Loucy (cell line): ENCODE results near the gene SPPL3.

ENCODE experiments used
- H2AFZ ChIP-seq: fragments of 200-600 bp; sonication (generic); 2 replicates; pipeline ENCODE4 v1.6.0; 2016; ENCODE audit warnings: antibody characterized with exemption, mild to moderate bottlenecking, low read length, moderate library complexity
- H3F3A ChIP-seq: fragments of 200-600 bp; 2 replicates; pipeline ENCODE4 v1.6.0; 2016; ENCODE audit warnings: antibody characterized with exemption, low read depth, mild to moderate bottlenecking
- H3K27me3 ChIP-seq: fragments of 200-600 bp; sonication (generic); 2 replicates; pipeline ENCODE4 v1.6.1; 2014; ENCODE audit warnings: low read length, mild to moderate bottlenecking; ENCODE audit not compliant: insufficient read depth, poor library complexity, severe bottlenecking
- H3K36me3 ChIP-seq: fragments of 200-600 bp; sonication (generic); 2 replicates; pipeline ENCODE4 v1.6.1; 2016; ENCODE audit warnings: low read length; ENCODE audit not compliant: insufficient read depth
- H3K4me1 ChIP-seq: fragments of 200-600 bp; sonication (generic); 2 replicates; pipeline ENCODE4 v1.5.1; 2014; ENCODE audit warnings: low read length, mild to moderate bottlenecking; ENCODE audit not compliant: insufficient read depth, poor library complexity, severe bottlenecking
- H3K4me2 ChIP-seq: fragments of 200-600 bp; sonication (generic); 2 replicates; pipeline ENCODE4 v1.6.0; 2014; ENCODE audit warnings: antibody characterized with exemption, low read length, low read depth, mild to moderate bottlenecking; ENCODE audit not compliant: poor library complexity, severe bottlenecking
- H3K4me3 ChIP-seq: fragments of 200-600 bp; sonication (generic); 2 replicates; pipeline ENCODE4 v1.5.1; 2014; ENCODE audit warnings: low read length, mild to moderate bottlenecking, mixed read lengths; ENCODE audit not compliant: poor library complexity, severe bottlenecking
- H3K79me2 ChIP-seq: fragments of 200-600 bp; sonication (generic); 2 replicates; pipeline ENCODE4 v1.6.1; 2014; ENCODE audit warnings: low read length; ENCODE audit not compliant: insufficient read depth
- H3K9ac ChIP-seq: fragments of 200-600 bp; sonication (generic); 2 replicates; pipeline ENCODE4 v1.6.0; 2014; ENCODE audit warnings: mild to moderate bottlenecking, low read depth, low read length, moderate library complexity; ENCODE audit not compliant: poor library complexity, severe bottlenecking
- H3K9me2 ChIP-seq: fragments of 200-600 bp; sonication (generic); replicated peaks from 2 replicates; pipeline ENCODE4 v1.6.1; 2016; ENCODE audit warnings: low read depth, low read length, mixed read lengths
- H3K9me3 ChIP-seq: fragments of 200-600 bp; sonication (generic); 2 replicates; pipeline ENCODE4 v1.6.1; 2014; ENCODE audit warnings: mild to moderate bottlenecking, antibody characterized with exemption, low read length, low read depth; ENCODE audit not compliant: insufficient read depth
- H4K20me1 ChIP-seq: fragments of 200-600 bp; sonication (generic); 2 replicates; pipeline ENCODE4 v1.6.0; 2014; ENCODE audit warnings: antibody characterized with exemption, low read length, mild to moderate bottlenecking; ENCODE audit not compliant: insufficient read depth, poor library complexity, severe bottlenecking
- EZH2phosphoT487 ChIP-seq: fragments of 200-600 bp; IDR thresholded peaks from 2 replicates; pipeline ENCODE4 v1.6.1; 2018; ENCODE audit warnings: antibody characterized with exemption, mild to moderate bottlenecking, moderate library complexity, borderline replicate concordance
- TF ChIP-seq, protein P1 (sequence below): fragments of 200-600 bp; sonication (generic); conservative IDR thresholded peaks from 2 replicates; pipeline ENCODE4 v1.5.1; 2014; ENCODE audit warnings: mild to moderate bottlenecking, antibody characterized with exemption, low read length

The SPPL3 gene

DNA sequence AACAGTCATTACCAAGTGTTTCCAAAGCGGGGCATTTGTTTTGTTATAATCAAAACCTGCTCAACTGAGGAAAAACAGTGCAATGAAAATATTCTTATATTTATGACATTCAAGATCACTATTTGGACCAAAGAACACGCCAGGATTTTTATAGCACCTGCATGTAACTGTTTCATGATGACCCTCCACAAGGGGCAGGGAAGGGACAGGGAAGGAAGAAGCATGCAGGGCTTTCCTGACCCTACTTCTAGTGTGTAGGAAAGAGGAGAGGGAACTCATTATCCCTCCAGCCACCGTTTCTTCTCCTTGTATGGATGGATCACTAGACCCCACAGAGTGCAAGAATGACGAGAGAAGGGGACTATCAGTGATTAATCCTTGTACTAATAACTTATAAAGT lies 49.4 kb downstream of the SPPL3 start:
- Histone ChIP-seq H3K4me1 (peaks cover 35% of the 10 kb centered on the region), H4K20me1 (peaks cover 31% of the 10 kb centered on the region)
- TF ChIP-seq, protein P1, sequence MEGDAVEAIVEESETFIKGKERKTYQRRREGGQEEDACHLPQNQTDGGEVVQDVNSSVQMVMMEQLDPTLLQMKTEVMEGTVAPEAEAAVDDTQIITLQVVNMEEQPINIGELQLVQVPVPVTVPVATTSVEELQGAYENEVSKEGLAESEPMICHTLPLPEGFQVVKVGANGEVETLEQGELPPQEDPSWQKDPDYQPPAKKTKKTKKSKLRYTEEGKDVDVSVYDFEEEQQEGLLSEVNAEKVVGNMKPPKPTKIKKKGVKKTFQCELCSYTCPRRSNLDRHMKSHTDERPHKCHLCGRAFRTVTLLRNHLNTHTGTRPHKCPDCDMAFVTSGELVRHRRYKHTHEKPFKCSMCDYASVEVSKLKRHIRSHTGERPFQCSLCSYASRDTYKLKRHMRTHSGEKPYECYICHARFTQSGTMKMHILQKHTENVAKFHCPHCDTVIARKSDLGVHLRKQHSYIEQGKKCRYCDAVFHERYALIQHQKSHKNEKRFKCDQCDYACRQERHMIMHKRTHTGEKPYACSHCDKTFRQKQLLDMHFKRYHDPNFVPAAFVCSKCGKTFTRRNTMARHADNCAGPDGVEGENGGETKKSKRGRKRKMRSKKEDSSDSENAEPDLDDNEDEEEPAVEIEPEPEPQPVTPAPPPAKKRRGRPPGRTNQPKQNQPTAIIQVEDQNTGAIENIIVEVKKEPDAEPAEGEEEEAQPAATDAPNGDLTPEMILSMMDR = no peak

DNA sequence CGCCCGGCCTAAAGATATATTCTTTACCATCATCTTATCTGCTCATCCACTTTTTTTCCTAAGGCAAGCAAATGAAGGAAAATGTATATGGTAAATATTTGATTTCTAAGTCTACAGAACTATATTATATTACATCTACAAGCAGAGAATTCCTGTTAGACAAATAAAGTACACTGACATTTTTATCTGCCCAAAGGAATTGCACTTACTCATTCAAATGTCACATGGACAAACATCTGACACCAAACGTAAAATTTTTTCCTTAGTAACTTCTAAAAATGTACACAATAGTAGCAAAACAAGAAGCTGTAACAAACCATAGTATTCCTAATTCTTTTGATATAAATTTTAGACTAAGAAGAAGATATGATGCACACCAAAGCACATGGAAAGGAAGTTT lies 51.0 kb downstream of the SPPL3 start:
- TF ChIP-seq, protein P1 = no peak
- TF ChIP-seq EZH2phosphoT487 = no peak
- Histone ChIP-seq H3K9me2 (no peaks in the 10 kb centered on the region), H3K36me3 (no peaks in the 10 kb centered on the region), H3K9me3 (no peaks in the 10 kb centered on the region), H3K79me2 (peaks cover 90% of the 10 kb centered on the region), H3K4me3 (no peak overlapping the region), H3F3A (no peaks in the 10 kb centered on the region), H3K9ac (no peak overlapping the region), H3K4me2 (no peak overlapping the region), H4K20me1 (peaks cover 39% of the 10 kb centered on the region), H2AFZ (no peak overlapping the region), H3K27me3 (no peaks in the 10 kb centered on the region), H3K4me1 (peaks cover 36% of the 10 kb centered on the region)

More for the DNA sequence above, 49.4 kb downstream of the SPPL3 start:
- no peaks in the 10 kb centered on the region for H3K9me2 ChIP-seq
- no peak overlapping the region for H2AFZ ChIP-seq
- H3K9ac ChIP-seq = no peak overlapping the region
- H3K4me3 ChIP-seq = no peak overlapping the region
- no peaks in the 10 kb centered on the region for H3F3A ChIP-seq
- H3K36me3 ChIP-seq = no peaks in the 10 kb centered on the region
- no peak overlapping the region for H3K4me2 ChIP-seq
- H3K79me2 ChIP-seq = peaks cover 90% of the 10 kb centered on the region
- no peaks in the 10 kb centered on the region for H3K27me3 ChIP-seq
- no peaks in the 10 kb centered on the region; the same call in 1 of the 2 replicates for H3K9me3 ChIP-seq

DNA sequence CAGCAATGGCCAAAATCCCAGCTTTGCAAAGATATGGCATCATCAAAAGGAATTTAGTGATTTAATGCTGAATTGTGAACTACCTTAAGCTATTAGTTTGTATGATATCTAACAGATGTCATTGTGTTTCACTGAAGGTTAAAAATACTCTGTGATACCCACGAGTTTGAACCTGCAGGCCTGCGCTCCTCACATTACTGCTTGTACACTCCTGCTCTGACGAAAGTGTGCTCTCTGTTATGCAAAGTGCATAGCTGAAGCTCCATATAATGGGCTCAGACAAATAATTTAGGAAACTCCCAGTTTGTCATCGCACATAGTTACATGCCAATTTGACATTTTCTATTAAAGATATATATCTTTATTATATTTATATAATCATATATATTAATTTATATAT lies 52.2 kb downstream of the SPPL3 start:
- Histone ChIP-seq H3K9me3 (no peaks in the 10 kb centered on the region), H4K20me1 (peaks cover 33% of the 10 kb centered on the region), H3K27me3 (no peaks in the 10 kb centered on the region), H3F3A (no peaks in the 10 kb centered on the region), H2AFZ (no peak overlapping the region), H3K9ac (no peak overlapping the region), H3K4me2 (no peak overlapping the region), H3K79me2 (peaks cover 90% of the 10 kb centered on the region), H3K9me2 (no peaks in the 10 kb centered on the region), H3K4me3 (no peak overlapping the region), H3K36me3 (no peaks in the 10 kb centered on the region), H3K4me1 (peaks cover 28% of the 10 kb centered on the region)
- TF ChIP-seq, protein P1 = no peak
- no peak for TF ChIP-seq EZH2phosphoT487
